Measurements from ENCODE around the gene LRRC51. TPM values are rescaled to one million over a fixed set of nuclear protein-coding genes. Genes with fewer than 3 reads are reported as not detected.

The LRRC51 gene
- total RNA-seq, 1 donor = 0.63 TPM

- Histone ChIP-seq H3K4me1 (ENCODE audit: insufficient read depth, low read length) (peaks cover 8% of the 10 kb centered on the region), H3K27me3 (ENCODE audit: insufficient read depth, low read length) (no peaks in the 10 kb centered on the region), H3K4me3 (ENCODE audit: low read length) (no peak overlapping the region), H3K9me3 (ENCODE audit: low read depth, low read length) (no peaks in the 10 kb centered on the region)
These were observed 18.8 kb upstream of the LRRC51 start for GRCh38 chr11:72061739-72062396.

DNA sequence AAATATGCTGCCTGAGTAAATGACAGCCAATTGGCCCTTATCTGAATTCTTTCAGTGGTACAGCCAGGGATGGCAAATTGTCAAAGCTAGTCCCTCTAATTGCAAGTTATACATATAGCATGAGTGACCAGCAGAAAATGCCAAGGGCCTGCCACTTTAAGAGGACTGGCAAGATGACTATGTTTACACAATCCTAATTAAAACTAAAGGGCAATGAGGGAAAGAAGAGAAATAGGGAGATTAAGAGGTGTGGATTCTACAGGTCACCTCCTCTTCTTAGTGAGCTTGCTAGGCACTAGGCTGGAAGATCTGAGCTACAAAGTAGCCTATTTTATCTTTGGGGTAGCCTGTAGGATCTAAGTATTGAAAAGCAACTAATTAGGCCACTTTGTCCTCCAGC lies 13.8 kb upstream of the LRRC51 start:
- Histone ChIP-seq H3K9me3 (ENCODE audit: low read depth, low read length) (no peaks in the 10 kb centered on the region), H3K4me3 (ENCODE audit: low read length) (no peak overlapping the region), H3K4me1 (ENCODE audit: insufficient read depth, low read length) (peaks cover 45% of the 10 kb centered on the region), H3K27me3 (ENCODE audit: insufficient read depth, low read length) (no peaks in the 10 kb centered on the region)

GRCh38 chr11:72067266-72067665 lies 13.4 kb upstream of the LRRC51 start:
- peaks cover 46% of the 10 kb centered on the region for H3K4me1 ChIP-seq (ENCODE audit: insufficient read depth, low read length)
- no peaks in the 10 kb centered on the region for H3K9me3 ChIP-seq (ENCODE audit: low read depth, low read length)
- H3K27me3 ChIP-seq (ENCODE audit: insufficient read depth, low read length) = no peaks in the 10 kb centered on the region
- H3K4me3 ChIP-seq (ENCODE audit: low read length) = no peak overlapping the region

GRCh38 chr11:72067676-72068075 lies 13.0 kb upstream of the LRRC51 start:
- peaks cover 50% of the 10 kb centered on the region for H3K4me1 ChIP-seq (ENCODE audit: insufficient read depth, low read length)
- H3K4me3 ChIP-seq (ENCODE audit: low read length) = no peak overlapping the region
- H3K27me3 ChIP-seq (ENCODE audit: insufficient read depth, low read length) = no peaks in the 10 kb centered on the region
- no peaks in the 10 kb centered on the region for H3K9me3 ChIP-seq (ENCODE audit: low read depth, low read length)

GRCh38 chr11:72069200-72069599 lies 11.4 kb upstream of the LRRC51 start:
- H3K4me3 ChIP-seq (ENCODE audit: low read length) = no peak overlapping the region
- H3K4me1 ChIP-seq (ENCODE audit: insufficient read depth, low read length) = peaks cover 56% of the 10 kb centered on the region
- no peaks in the 10 kb centered on the region for H3K9me3 ChIP-seq (ENCODE audit: low read depth, low read length)
- no peaks in the 10 kb centered on the region for H3K27me3 ChIP-seq (ENCODE audit: insufficient read depth, low read length)

GRCh38 chr11:72069787-72070251 lies 10.8 kb upstream of the LRRC51 start:
- Histone ChIP-seq H3K4me3 (ENCODE audit: low read length) (peak overlapping the region; percentile 2), H3K4me1 (ENCODE audit: insufficient read depth, low read length) (peaks cover 56% of the 10 kb centered on the region), H3K9me3 (ENCODE audit: low read depth, low read length) (no peaks in the 10 kb centered on the region), H3K27me3 (ENCODE audit: insufficient read depth, low read length) (no peaks in the 10 kb centered on the region)

DNA sequence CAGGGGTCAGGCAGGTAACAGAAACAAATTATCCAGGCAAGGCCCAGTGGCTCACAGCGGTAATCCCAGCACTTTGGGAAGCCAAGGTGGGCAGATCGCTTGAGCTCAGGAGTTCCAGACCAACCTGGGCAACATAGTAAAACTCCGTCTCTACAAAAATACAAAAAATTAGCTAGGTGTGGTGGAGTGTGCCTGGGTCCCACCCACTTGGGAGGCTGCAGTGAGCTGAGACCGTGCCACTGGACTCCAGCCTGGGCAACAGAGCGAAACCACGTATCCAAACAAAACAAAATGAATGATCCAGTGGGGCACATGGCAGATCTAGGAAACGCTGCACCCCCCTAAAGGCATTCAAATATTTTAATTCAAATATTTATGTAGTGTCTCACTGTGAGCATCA lies 10.2 kb upstream of the LRRC51 start:
- no peak overlapping the region for H3K4me3 ChIP-seq (ENCODE audit: low read length)
- no peaks in the 10 kb centered on the region for H3K9me3 ChIP-seq (ENCODE audit: low read depth, low read length)
- peaks cover 62% of the 10 kb centered on the region for H3K4me1 ChIP-seq (ENCODE audit: insufficient read depth, low read length)
- H3K27me3 ChIP-seq (ENCODE audit: insufficient read depth, low read length) = no peaks in the 10 kb centered on the region

GRCh38 chr11:72072348-72072747 lies 8.3 kb upstream of the LRRC51 start:
- no peaks in the 10 kb centered on the region for H3K27me3 ChIP-seq (ENCODE audit: insufficient read depth, low read length)
- no peaks in the 10 kb centered on the region for H3K9me3 ChIP-seq (ENCODE audit: low read depth, low read length)
- no peak overlapping the region for H3K4me3 ChIP-seq (ENCODE audit: low read length)
- peaks cover 66% of the 10 kb centered on the region for H3K4me1 ChIP-seq (ENCODE audit: insufficient read depth, low read length)

GRCh38 chr11:72075109-72075508 lies 5.5 kb upstream of the LRRC51 start:
- no peaks in the 10 kb centered on the region for H3K9me3 ChIP-seq (ENCODE audit: low read depth, low read length)
- H3K4me3 ChIP-seq (ENCODE audit: low read length) = no peak overlapping the region
- H3K27me3 ChIP-seq (ENCODE audit: insufficient read depth, low read length) = no peaks in the 10 kb centered on the region
- peaks cover 59% of the 10 kb centered on the region for H3K4me1 ChIP-seq (ENCODE audit: insufficient read depth, low read length)

DNA sequence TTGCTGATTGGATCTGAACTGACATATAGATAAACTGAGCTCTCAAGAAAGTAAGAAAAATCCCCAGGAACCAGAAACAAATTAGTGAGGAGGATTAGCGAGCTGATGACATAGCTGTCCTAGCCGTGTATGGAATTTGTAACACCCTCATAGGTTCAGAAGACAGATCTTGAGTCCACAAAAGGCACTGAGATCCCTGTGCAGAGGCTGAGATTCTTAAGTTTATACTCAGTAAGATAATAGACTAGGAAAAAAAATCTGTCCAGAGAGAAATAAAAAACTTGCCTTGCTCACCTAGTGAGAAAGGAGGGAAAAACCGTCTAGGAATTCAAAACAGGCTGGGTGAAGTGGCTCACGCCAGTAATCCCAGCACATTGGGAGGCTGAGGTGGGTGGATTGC lies 4.9 kb upstream of the LRRC51 start:
- no peaks in the 10 kb centered on the region for H3K27me3 ChIP-seq (ENCODE audit: insufficient read depth, low read length)
- H3K4me1 ChIP-seq (ENCODE audit: insufficient read depth, low read length) = peaks cover 52% of the 10 kb centered on the region
- no peaks in the 10 kb centered on the region for H3K9me3 ChIP-seq (ENCODE audit: low read depth, low read length)
- H3K4me3 ChIP-seq (ENCODE audit: low read length) = no peak overlapping the region

DNA sequence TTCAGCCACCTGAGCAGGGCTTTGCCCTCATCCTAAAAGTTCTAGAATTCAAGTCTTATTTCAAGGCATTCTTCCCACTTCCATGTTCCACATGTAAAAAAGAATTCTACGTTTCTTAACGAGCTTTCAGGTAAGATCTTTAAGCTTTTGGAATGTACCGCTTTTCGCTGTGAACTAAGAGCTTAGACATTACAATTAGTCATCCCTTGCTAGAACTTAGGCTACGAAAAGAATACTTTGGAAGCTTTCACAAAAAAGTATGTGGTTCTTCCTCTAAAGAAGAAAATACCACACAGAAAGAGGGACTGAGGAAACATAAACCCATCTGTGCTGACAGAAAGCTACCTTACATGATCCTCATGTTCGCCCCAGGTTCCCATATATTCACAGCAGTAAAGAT lies 2.2 kb upstream of the LRRC51 start:
- Histone ChIP-seq H3K4me3 (ENCODE audit: low read length) (no peak overlapping the region), H3K27me3 (ENCODE audit: insufficient read depth, low read length) (no peaks in the 10 kb centered on the region), H3K9me3 (ENCODE audit: low read depth, low read length) (no peaks in the 10 kb centered on the region), H3K4me1 (ENCODE audit: insufficient read depth, low read length) (peaks cover 54% of the 10 kb centered on the region)

DNA sequence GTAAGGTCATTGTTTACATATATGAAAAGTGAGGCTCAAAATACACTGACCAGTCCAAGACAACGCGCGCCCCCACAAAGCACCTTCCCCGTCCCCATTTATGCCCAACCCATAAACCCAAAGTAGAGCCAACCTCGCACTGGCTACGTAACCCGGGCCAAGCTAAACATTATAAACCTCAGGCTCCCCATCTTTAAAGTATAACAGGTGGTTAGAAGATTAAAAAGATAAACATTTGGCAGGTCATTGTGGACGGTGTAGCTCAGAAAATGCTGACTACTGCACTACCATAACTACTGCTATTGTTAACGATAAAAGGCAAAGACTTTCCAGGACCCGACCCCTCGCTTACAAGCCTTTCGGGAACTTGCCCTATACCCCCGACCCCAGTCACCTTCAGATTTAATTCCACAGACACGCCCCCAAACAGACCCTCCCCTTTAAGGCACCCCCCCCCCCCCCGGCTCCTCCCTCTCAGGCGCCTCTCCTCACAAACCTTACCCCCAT lies 778 bp upstream of the LRRC51 start:
- Histone ChIP-seq H3K4me1 (ENCODE audit: insufficient read depth, low read length) (peaks cover 54% of the 10 kb centered on the region), H3K27me3 (ENCODE audit: insufficient read depth, low read length) (no peaks in the 10 kb centered on the region), H3K9me3 (ENCODE audit: low read depth, low read length) (no peaks in the 10 kb centered on the region), H3K4me3 (ENCODE audit: low read length) (peak overlapping the region; percentile 48)

DNA sequence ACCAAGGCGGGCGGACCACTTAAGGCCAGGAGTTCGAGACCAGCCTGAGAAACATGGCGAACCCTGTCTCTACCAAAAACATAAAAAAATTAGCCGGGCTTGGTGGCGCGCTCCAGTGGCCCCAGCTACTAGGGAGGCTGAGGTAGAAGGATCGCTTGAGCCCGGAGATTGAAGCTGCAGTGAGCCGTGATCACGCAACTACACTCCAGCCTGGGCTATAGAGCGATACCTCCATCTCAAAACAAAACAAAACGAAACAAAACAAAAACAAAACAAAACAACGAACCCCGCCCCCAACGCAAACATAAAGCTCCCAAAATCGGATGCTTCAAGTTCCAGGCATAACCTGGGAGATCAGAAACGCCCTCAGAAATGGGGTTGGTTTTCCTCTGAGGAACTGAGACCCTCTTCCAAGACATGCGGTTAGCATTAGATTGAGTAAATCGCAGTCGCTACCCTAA lies 564 bp downstream of the LRRC51 start:
- H3K4me3 ChIP-seq (ENCODE audit: low read length) = peak overlapping the region; percentile 48
- no peaks in the 10 kb centered on the region for H3K9me3 ChIP-seq (ENCODE audit: low read depth, low read length)
- peaks cover 45% of the 10 kb centered on the region for H3K4me1 ChIP-seq (ENCODE audit: insufficient read depth, low read length)
- H3K27me3 ChIP-seq (ENCODE audit: insufficient read depth, low read length) = no peaks in the 10 kb centered on the region

- no peak overlapping the region for H3K4me3 ChIP-seq (ENCODE audit: low read length)
- H3K9me3 ChIP-seq (ENCODE audit: low read depth, low read length) = no peaks in the 10 kb centered on the region
These were observed 1.3 kb downstream of the LRRC51 start for GRCh38 chr11:72081821-72082453.

GRCh38 chr11:72083414-72083813 lies 2.8 kb downstream of the LRRC51 start:
- Histone ChIP-seq H3K4me3 (ENCODE audit: low read length) (no peak overlapping the region), H3K9me3 (ENCODE audit: low read depth, low read length) (no peaks in the 10 kb centered on the region)

More at GRCh38 chr11:72081821-72082453, 1.3 kb downstream of the LRRC51 start:
- peaks cover 41% of the 10 kb centered on the region for H3K4me1 ChIP-seq (ENCODE audit: insufficient read depth, low read length)
- no peaks in the 10 kb centered on the region for H3K27me3 ChIP-seq (ENCODE audit: insufficient read depth, low read length)

GRCh38 chr11:72084076-72084475 lies 3.4 kb downstream of the LRRC51 start:
- H3K4me3 ChIP-seq (ENCODE audit: low read length) = no peak overlapping the region

More at GRCh38 chr11:72083414-72083813, 2.8 kb downstream of the LRRC51 start:
- H3K27me3 ChIP-seq (ENCODE audit: insufficient read depth, low read length) = no peaks in the 10 kb centered on the region
- H3K4me1 ChIP-seq (ENCODE audit: insufficient read depth, low read length) = peaks cover 36% of the 10 kb centered on the region

More at GRCh38 chr11:72084076-72084475, 3.4 kb downstream of the LRRC51 start:
- no peaks in the 10 kb centered on the region for H3K27me3 ChIP-seq (ENCODE audit: insufficient read depth, low read length)
- no peaks in the 10 kb centered on the region for H3K9me3 ChIP-seq (ENCODE audit: low read depth, low read length)
- H3K4me1 ChIP-seq (ENCODE audit: insufficient read depth, low read length) = peaks cover 29% of the 10 kb centered on the region

All from mononuclear cell (primary cell).